GM12872 (cell line): ENCODE data around the gene SPINT1.

Experiments
- TF ChIP-seq, protein P1 (sequence below): IDR thresholded peaks from 3 replicates; pipeline ENCODE4 v1.5.1; 2011; ENCODE audit warnings: low read depth, mild to moderate bottlenecking, low read length, moderate library complexity; ENCODE audit not compliant: insufficient read depth

Gene SPINT1

DNA sequence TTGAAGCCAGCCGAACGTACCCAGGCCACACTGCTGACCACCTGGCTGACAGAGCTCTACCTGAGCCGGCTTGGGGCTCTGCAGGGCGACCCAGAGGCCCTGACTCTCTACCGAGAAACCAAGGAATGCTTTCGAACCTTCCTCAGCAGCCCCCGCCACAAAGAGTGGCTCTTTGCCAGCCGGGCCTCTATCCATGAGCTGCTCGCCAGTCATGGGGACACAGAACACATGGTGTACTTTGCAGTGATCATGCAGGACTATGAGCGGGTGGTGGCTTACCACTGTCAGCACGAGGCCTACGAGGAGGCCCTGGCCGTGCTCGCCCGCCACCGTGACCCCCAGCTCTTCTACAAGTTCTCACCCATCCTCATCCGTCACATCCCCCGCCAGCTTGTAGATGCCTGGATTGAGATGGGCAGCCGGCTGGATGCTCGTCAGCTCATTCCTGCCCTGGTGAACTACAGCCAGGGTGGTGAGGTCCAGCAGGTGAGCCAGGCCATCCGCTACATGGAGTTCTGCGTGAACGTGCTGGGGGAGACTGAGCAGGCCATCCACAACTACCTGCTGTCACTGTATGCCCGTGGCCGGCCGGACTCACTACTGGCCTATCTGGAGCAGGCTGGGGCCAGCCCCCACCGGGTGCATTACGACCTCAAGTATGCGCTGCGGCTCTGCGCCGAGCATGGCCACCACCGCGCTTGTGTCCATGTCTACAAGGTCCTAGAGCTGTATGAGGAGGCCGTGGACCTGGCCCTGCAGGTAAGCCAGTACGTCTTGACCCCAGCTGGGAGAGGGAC, 56.6 kb downstream of the SPINT1 start:
- TF ChIP-seq, protein P1, sequence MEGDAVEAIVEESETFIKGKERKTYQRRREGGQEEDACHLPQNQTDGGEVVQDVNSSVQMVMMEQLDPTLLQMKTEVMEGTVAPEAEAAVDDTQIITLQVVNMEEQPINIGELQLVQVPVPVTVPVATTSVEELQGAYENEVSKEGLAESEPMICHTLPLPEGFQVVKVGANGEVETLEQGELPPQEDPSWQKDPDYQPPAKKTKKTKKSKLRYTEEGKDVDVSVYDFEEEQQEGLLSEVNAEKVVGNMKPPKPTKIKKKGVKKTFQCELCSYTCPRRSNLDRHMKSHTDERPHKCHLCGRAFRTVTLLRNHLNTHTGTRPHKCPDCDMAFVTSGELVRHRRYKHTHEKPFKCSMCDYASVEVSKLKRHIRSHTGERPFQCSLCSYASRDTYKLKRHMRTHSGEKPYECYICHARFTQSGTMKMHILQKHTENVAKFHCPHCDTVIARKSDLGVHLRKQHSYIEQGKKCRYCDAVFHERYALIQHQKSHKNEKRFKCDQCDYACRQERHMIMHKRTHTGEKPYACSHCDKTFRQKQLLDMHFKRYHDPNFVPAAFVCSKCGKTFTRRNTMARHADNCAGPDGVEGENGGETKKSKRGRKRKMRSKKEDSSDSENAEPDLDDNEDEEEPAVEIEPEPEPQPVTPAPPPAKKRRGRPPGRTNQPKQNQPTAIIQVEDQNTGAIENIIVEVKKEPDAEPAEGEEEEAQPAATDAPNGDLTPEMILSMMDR: no peak

- TF ChIP-seq, protein P1: no peak
These were observed 57.2 kb downstream of the SPINT1 start for GRCh38 chr15:40901053-40901443.

DNA sequence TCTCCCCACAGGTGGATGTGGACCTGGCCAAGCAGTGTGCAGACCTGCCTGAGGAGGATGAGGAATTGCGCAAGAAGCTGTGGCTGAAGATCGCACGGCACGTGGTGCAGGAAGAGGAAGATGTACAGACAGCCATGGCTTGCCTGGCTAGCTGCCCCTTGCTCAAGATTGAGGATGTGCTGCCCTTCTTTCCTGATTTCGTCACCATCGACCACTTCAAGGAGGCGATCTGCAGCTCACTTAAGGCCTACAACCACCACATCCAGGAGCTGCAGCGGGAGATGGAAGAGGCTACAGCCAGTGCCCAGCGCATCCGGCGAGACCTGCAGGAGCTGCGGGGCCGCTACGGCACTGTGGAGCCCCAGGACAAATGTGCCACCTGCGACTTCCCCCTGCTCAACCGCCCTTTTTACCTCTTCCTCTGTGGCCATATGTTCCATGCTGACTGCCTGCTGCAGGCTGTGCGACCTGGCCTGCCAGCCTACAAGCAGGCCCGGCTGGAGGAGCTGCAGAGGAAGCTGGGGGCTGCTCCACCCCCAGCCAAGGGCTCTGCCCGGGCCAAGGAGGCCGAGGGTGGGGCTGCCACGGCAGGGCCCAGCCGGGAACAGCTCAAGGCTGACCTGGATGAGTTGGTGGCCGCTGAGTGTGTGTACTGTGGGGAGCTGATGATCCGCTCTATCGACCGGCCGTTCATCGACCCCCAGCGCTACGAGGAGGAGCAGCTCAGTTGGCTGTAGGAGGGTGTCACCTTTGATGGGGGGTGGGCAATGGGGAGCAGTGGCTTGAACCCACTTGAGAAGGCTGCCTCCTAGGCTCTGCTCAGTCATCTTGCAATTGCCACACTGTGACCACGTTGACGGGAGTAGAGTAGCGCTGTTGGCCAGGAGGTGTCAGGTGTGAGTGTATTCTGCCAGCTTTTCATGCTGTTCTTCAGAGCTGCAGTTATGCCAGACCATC, 59.0 kb downstream of the SPINT1 start:
- TF ChIP-seq, protein P1: no peak

GRCh38 chr15:40904552-40905201, 60.8 kb downstream of the SPINT1 start:
- TF ChIP-seq, protein P1: no peak

DNA sequence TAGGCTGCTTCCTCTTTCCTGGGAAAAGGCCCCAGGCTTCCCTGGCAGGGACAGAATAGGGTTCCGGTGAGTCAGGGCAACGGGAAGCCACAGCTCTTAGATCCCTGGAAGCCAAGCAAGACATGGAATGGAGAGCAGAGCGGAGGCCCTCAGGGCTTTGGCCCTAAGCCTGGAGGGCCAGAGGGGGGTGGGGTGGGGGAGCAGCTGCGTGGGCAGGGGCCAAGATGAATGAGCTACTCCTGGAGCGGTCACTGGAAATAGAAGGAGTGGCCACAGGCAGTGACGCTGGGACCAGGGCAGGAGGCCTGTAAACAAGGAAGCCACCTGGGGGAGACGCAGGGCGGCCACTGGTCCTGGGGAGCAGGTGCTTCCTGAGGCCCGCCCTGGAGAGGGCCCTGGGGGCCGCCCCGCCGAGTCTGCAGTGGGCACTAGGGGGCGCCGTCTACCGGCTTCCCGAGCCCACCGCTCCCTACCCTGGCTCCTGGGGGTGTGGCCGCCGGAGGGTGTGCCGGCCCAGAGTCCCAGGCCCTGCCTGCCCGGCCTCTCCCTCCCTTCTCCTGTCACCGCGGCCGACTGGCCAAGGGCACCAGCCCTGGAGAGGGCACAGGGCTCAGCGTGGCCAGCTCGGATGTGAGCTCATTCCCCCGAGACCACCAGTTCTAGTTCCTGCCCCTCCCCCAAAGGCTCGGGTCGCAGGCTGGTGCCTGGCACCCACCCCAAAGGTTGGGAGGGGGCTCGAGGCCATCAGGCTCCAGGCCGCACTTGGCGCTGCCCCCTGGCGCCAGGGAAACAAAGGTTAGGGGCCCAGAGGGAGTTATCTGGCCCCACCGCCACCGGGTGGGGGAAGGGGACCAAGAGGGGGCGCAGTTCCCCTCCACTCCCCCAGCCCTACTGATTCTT, 62.5 kb downstream of the SPINT1 start:
- TF ChIP-seq, protein P1: peak; percentile 88

DNA sequence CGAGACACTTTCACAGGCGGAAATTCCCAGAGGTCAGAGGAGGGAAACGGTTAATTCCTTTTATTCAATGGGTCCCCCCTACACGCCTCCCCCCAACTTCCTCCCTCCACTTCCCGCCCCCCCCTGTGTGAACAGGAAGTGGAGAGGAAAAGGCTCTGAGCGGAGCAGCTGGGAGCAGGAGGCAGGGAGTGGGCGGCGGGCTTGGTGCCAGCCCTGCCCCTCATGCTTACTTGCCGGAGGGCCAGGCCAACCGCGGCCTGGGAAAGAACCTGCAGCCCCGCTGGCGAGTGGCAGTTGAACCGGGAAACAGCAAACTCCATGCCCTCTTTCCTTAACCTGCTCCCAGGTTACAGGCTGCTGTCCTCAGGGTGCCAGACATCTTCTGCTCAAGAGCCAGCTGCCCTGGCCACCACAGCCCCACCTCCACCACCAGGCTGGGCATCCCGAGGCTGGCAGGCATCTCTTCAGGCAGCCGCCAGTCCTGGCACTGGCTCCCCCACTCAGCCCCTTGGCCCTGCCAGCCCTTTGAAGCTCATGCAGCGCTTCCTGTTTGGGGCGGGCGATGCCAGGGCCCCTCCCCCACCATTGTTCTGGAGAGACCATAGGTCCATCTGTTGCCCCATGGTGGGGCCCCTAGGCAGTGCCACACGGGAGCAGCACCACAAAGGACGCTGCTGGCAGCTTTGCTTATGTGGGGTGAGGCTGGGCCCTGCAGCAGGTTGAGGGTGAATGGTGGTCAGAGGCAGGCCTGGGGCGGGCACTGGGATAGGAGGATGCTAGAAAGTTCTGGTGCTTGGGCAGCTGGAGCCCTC, 63.3 kb downstream of the SPINT1 start:
- TF ChIP-seq, protein P1: 0 out of 3 replicates have a peak, but pooled peaks have one; percentile 5
